BLaER1 treated with 17β-estradiol and CSF1 and Interleukin-3, amounts not matched to agents 10 nM and 100 nM (cell line): ENCODE results near the gene SERPINA9.
A peak's percentile ranks its signal among the peaks of the same experiment; 100 is the strongest.
"Not testable (repeated sequence)": the region's sequence is repeated elsewhere in the genome, so short reads cannot be mapped to it uniquely, and the experiment has no call there.

Source experiments
- H3K27ac ChIP-seq, 11 experiments: shearing (Covaris generic); formaldehyde crosslinking; 2 replicates each; pipeline ENCODE4 v1.8.1; 2022
- H3K27me3 ChIP-seq, 11 experiments: shearing (Covaris generic); formaldehyde crosslinking; 2 replicates each; pipeline ENCODE4 v1.8.1; 2022
- H3K36me3 ChIP-seq, 11 experiments: shearing (Covaris generic); formaldehyde crosslinking; 2 replicates each; pipeline ENCODE4 v1.8.1; 2022
- H3K4me1 ChIP-seq, 10 experiments: shearing (Covaris generic); formaldehyde crosslinking; 2 replicates each; pipeline ENCODE4 v1.8.1; 2022
- H3K4me2 ChIP-seq, 11 experiments: shearing (Covaris generic); formaldehyde crosslinking; 2 replicates each; pipeline ENCODE4 v1.8.1; 2022
- H3K4me3 ChIP-seq, 10 experiments: shearing (Covaris generic); formaldehyde crosslinking; 2 replicates each; pipeline ENCODE4 v1.8.1; 2022
- H3K9ac ChIP-seq, 11 experiments: shearing (Covaris generic); formaldehyde crosslinking; 2 replicates each; pipeline ENCODE4 v1.8.1; 2022
- H3K9me3 ChIP-seq, 11 experiments: shearing (Covaris generic); formaldehyde crosslinking; replicated peaks in 1 of 11; 2 replicates each; pipeline ENCODE4 v1.8.1; 2022
- H4K20me1 ChIP-seq, 11 experiments: shearing (Covaris generic); formaldehyde crosslinking; 2 replicates each; pipeline ENCODE4 v1.8.1; 2022
- Cebpa-rat ChIP-seq, 11 experiments: shearing (Covaris generic); IDR thresholded peaks; 2 replicates each; pipeline ENCODE4 v1.8.1; 2022

SERPINA9 gene

GRCh38 chr14:94514351-94514750, 38.4 kb upstream of the SERPINA9 start:
- Histone ChIP-seq H3K9ac (no peak overlapping the region), H3K4me2 (no peak overlapping the region), H3K27me3 (no peaks in the 10 kb centered on the region), H3K9me3 (no peaks in the 10 kb centered on the region), H3K27ac (no peak overlapping the region), H3K4me1 (peaks cover 0 to 14% (median 0%) of the 10 kb centered on the region in 10 experiments; a peak in 6 of 20 replicates), H3K4me3 (no peak overlapping the region), H3K36me3 (no peaks in the 10 kb centered on the region), H4K20me1 (no peaks in the 10 kb centered on the region)
- TF ChIP-seq Cebpa-rat (IDR thresholded peaks at IDR 0.05), result no peak

GRCh38 chr14:94510481-94510880, 34.5 kb upstream of the SERPINA9 start:
- H3K4me2 ChIP-seq, H3K27me3 ChIP-seq: not testable (repeated sequence)

GRCh38 chr14:94509356-94509755, 33.4 kb upstream of the SERPINA9 start, which contains the start of gene SERPINA12:
Gene SERPINA12, minus strand, starts transcription at chr14:94509469. Its CDS starts 11,072 bp downstream, at chr14:94498397.
- Histone ChIP-seq H4K20me1 (no peaks in the 10 kb centered on the region), H3K9ac (no peak within 1 kb of the TSS), H3K36me3 (no peaks in the 10 kb centered on the region), H3K4me3 (no peak within 1 kb of the TSS), H3K9me3 (no peaks in the 10 kb centered on the region), H3K4me2 (no peak within 1 kb of the TSS), H3K4me1 (no peaks in the 10 kb centered on the region), H3K27ac (no peak within 1 kb of the TSS), H3K27me3 (no peaks in the 10 kb centered on the region)
- TF ChIP-seq Cebpa-rat (IDR thresholded peaks at IDR 0.05), result no peak

More at GRCh38 chr14:94510481-94510880, 34.5 kb upstream of the SERPINA9 start:
- not testable (repeated sequence) for H3K36me3 ChIP-seq, H3K4me3 ChIP-seq, H4K20me1 ChIP-seq, H3K9ac ChIP-seq, H3K27ac ChIP-seq, H3K4me1 ChIP-seq, H3K9me3 ChIP-seq
- peak in 3 of 11 experiments; percentile 36 to 67 (median 57); a peak in 6 of 22 replicates for TF ChIP-seq Cebpa-rat (IDR thresholded peaks at IDR 0.05)

- Histone ChIP-seq H3K27ac (no peak overlapping the region), H3K9me3 (no peaks in the 10 kb centered on the region), H4K20me1 (no peaks in the 10 kb centered on the region), H3K4me2 (no peak overlapping the region), H3K9ac (no peak overlapping the region), H3K4me3 (no peak overlapping the region), H3K4me1 (no peaks in the 10 kb centered on the region), H3K27me3 (no peaks in the 10 kb centered on the region), H3K36me3 (no peaks in the 10 kb centered on the region)
- TF ChIP-seq Cebpa-rat (IDR thresholded peaks at IDR 0.05), result no peak
Observed at GRCh38 chr14:94505641-94506040, 29.6 kb upstream of the SERPINA9 start.

GRCh38 chr14:94505206-94505605, 29.2 kb upstream of the SERPINA9 start:
- no peaks in the 10 kb centered on the region for H4K20me1 ChIP-seq
- no peaks in the 10 kb centered on the region for H3K9me3 ChIP-seq
- H3K9ac ChIP-seq, result no peak overlapping the region
- no peak overlapping the region for H3K27ac ChIP-seq
- no peaks in the 10 kb centered on the region for H3K36me3 ChIP-seq
- no peak for TF ChIP-seq Cebpa-rat (IDR thresholded peaks at IDR 0.05)
- H3K4me1 ChIP-seq, result no peaks in the 10 kb centered on the region
- no peak overlapping the region for H3K4me3 ChIP-seq
- H3K4me2 ChIP-seq, result no peak overlapping the region
- H3K27me3 ChIP-seq, result no peaks in the 10 kb centered on the region

GRCh38 chr14:94501588-94502516, 25.9 kb upstream of the SERPINA9 start:
- Histone ChIP-seq H3K9me3 (no peaks in the 10 kb centered on the region), H3K36me3 (no peaks in the 10 kb centered on the region), H3K27me3 (no peaks in the 10 kb centered on the region), H3K27ac (no peak overlapping the region), H4K20me1 (no peaks in the 10 kb centered on the region), H3K4me2 (no peak overlapping the region), H3K4me3 (no peak overlapping the region), H3K4me1 (no peaks in the 10 kb centered on the region), H3K9ac (no peak overlapping the region)
- TF ChIP-seq Cebpa-rat (IDR thresholded peaks at IDR 0.05), result no peak

- Histone ChIP-seq H3K9me3 (no peaks in the 10 kb centered on the region), H3K27ac (no peak overlapping the region), H3K4me3 (no peak overlapping the region), H4K20me1 (no peaks in the 10 kb centered on the region), H3K27me3 (no peaks in the 10 kb centered on the region), H3K9ac (no peak overlapping the region), H3K4me1 (no peaks in the 10 kb centered on the region), H3K36me3 (no peaks in the 10 kb centered on the region), H3K4me2 (no peak overlapping the region)
- no peak for TF ChIP-seq Cebpa-rat (IDR thresholded peaks at IDR 0.05)
Observed at GRCh38 chr14:94500264-94500663, 24.3 kb upstream of the SERPINA9 start.

GRCh38 chr14:94499673-94500072, 23.7 kb upstream of the SERPINA9 start:
- no peak for TF ChIP-seq Cebpa-rat (IDR thresholded peaks at IDR 0.05)
- Histone ChIP-seq H3K4me3 (no peak overlapping the region), H3K27me3 (no peaks in the 10 kb centered on the region), H3K4me1 (no peaks in the 10 kb centered on the region), H4K20me1 (no peaks in the 10 kb centered on the region), H3K9me3 (no peaks in the 10 kb centered on the region), H3K36me3 (no peaks in the 10 kb centered on the region), H3K4me2 (no peak overlapping the region), H3K27ac (no peak overlapping the region), H3K9ac (no peak overlapping the region)

GRCh38 chr14:94498215-94498614, 22.2 kb upstream of the SERPINA9 start:
- Histone ChIP-seq H3K9me3 (no peaks in the 10 kb centered on the region), H3K27ac (no peak overlapping the region), H3K4me2 (no peak overlapping the region), H3K27me3 (no peaks in the 10 kb centered on the region), H4K20me1 (no peaks in the 10 kb centered on the region), H3K36me3 (no peaks in the 10 kb centered on the region), H3K9ac (no peak overlapping the region), H3K4me3 (no peak overlapping the region), H3K4me1 (no peaks in the 10 kb centered on the region)
- TF ChIP-seq Cebpa-rat (IDR thresholded peaks at IDR 0.05), result no peak

- no peak overlapping the region for H3K9ac ChIP-seq
- no peaks in the 10 kb centered on the region for H4K20me1 ChIP-seq
- no peaks in the 10 kb centered on the region for H3K36me3 ChIP-seq
- no peaks in the 10 kb centered on the region for H3K27me3 ChIP-seq
- peaks cover 4 to 21% (median 17%) of the 10 kb centered on the region in 10 experiments; a peak in 15 of 20 replicates for H3K4me1 ChIP-seq
- no peak overlapping the region for H3K4me2 ChIP-seq
- no peak for TF ChIP-seq Cebpa-rat (IDR thresholded peaks at IDR 0.05)
- no peak overlapping the region for H3K27ac ChIP-seq
- no peak overlapping the region for H3K4me3 ChIP-seq
- H3K9me3 ChIP-seq, result no peaks in the 10 kb centered on the region
Observed at GRCh38 chr14:94494085-94494484, 18.1 kb upstream of the SERPINA9 start.
